ENCODE measurements around the gene TEDC2.

DNA sequence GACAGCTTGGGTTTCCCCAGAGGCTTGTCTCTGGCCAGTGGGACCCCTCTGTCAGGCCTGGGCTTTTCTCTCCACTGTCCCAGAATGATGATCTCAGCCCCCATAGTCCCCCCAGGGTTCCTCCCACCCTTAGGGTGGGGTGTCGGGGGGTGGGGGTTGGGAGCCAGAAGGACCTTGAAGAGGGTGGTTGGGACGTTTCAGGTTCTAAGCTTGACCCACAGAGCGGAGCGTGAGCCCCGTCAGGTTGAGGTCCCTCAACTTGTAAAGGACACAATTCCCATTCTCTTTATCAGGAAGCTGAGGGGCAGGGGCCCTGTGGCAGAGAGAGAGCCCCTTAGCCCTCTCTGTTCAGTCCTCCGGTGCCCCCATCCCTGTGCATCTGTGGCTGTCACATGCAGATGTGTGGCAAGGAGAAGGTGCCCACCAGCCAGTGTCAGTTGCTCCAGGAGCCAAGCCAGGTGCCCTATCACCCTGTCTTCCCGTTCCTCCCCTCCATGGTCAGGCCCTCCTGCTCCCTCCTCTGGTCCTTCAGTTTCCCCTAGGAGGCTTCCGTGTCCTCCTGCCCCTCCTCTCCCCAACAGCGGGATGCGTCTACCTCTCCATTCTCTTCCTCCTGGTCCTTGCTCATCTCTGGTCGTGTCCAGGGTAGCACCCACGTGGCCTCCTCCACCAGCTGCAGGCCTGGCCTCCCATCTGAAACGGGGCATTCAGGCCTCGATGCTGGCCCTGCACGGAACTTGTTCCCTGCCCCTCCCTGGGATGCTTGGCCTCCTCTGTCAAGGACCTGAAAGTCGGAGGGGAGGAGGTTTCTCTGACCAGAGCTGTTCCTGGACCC, 9.7 kb downstream of the TEDC2 start:
- no peak for TF ChIP-seq SUZ12 (IDR thresholded peaks at IDR 0.05; ENCODE audit: extremely low read depth, insufficient read depth, insufficient read length)
- TF ChIP-seq YY1 (IDR thresholded peaks at IDR 0.05; ENCODE audit: insufficient read depth, insufficient read length) = no peak
- TF ChIP-seq ZNF274 (IDR thresholded peaks at IDR 0.05; ENCODE audit: low read depth, low read length) = no peak
